ENCODE measurements around the gene RDH16.

DNA sequence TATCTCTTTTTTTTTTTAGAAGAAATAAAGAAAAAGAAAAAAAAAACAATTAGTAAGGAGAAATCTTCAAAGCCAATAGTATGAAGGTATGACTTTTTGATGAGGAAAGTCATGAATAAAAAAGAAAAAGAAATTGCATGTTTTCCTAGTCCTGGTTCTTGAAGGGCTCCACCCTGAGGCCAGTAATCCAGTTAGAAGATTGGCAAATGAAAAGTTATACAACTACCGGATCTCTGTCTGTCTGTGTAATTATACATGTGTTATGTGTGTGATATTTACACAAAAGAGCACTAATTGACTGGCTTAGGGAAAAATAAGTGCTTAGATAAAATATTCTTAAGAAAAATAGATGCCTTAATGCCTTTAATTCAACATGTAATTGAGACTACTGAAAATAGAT lies 51.6 kb downstream of the RDH16 start:
- TF ChIP-seq, protein P1, sequence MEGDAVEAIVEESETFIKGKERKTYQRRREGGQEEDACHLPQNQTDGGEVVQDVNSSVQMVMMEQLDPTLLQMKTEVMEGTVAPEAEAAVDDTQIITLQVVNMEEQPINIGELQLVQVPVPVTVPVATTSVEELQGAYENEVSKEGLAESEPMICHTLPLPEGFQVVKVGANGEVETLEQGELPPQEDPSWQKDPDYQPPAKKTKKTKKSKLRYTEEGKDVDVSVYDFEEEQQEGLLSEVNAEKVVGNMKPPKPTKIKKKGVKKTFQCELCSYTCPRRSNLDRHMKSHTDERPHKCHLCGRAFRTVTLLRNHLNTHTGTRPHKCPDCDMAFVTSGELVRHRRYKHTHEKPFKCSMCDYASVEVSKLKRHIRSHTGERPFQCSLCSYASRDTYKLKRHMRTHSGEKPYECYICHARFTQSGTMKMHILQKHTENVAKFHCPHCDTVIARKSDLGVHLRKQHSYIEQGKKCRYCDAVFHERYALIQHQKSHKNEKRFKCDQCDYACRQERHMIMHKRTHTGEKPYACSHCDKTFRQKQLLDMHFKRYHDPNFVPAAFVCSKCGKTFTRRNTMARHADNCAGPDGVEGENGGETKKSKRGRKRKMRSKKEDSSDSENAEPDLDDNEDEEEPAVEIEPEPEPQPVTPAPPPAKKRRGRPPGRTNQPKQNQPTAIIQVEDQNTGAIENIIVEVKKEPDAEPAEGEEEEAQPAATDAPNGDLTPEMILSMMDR (IDR thresholded peaks at IDR 0.05), result no peak
- TF ChIP-seq POLR2A (IDR thresholded peaks at IDR 0.05), result no peak

Measured in esophagus squamous epithelium (tissue), 4 donors.